GM10266 (cell line): ENCODE results near the gene UBN1.

Source experiments
- DNase-seq: peaks from one replicate; pipeline ENCODE4 v3.0.0; 2012; ENCODE audit errors: extremely low spot score
- CTCF ChIP-seq: IDR thresholded peaks from 2 replicates; pipeline ENCODE4 v1.5.1; 2012; ENCODE audit warnings: mild to moderate bottlenecking, low read depth; ENCODE audit not compliant: control insufficient read depth, insufficient read depth; ENCODE audit errors: missing control alignments

The UBN1 gene

GRCh38 chr16:4910828-4911227, 63.5 kb downstream of the UBN1 start:
- no peak for DNase-seq
- TF ChIP-seq CTCF = no peak

DNA sequence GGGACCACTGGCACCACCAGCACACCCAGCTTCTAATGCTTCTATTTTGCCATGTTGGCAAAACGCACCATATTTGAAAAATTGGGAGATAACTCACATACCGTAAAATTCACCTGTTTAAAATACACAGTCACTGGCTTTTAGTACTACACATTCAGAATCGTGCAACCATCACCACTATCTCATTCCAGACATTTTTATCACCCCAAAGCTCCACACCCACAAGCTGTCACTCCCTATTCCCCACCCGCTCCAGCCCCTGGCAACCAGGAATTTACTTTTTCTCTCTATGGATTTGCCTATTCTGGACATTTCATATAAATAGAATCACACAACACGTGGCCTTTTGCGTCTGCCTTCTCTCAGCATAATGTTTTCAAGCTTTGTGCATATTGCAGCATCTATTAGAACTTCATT, 64.7 kb downstream of the UBN1 start:
- TF ChIP-seq CTCF = no peak
- no peak for DNase-seq

- DNase-seq = no peak
- TF ChIP-seq CTCF = no peak
These were observed 66.0 kb downstream of the UBN1 start for GRCh38 chr16:4913130-4913773.

DNA sequence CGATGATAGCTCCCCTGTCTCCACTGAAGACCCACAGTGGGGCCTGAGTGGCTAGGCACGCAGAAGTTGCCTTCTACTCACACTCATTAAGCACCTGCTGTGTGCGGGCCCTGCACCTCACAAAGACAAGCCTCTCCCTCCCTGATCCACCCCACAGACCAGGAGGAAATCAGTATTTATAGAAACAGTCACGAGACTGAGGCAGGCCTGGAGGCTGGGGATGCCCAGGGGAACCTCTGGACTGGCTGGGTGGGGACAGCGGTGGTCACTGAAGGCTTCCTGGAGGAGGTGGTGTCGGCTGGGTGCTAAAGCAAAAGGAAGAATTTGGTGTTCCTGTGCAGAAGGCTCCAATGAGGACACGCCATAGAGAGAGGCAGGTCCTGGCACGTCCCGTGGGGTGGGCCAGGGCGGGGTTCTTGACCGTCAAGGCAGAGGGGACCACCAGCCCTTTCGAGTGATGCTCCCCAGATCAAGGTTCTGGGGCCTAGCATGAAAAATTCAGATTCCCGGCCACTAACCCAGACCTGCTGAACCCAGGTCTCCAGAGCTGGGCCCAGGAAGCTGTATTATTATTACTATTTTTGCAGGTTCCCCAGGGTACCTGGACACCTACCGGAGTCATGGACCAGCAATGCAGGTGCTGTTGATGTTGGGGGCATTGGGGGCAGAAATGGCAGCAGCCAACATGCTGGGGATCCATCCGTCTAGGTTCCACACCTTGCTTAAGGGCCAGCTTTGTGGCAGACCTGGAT, 66.7 kb downstream of the UBN1 start:
- TF ChIP-seq CTCF = no peak
- DNase-seq = no peak

DNA sequence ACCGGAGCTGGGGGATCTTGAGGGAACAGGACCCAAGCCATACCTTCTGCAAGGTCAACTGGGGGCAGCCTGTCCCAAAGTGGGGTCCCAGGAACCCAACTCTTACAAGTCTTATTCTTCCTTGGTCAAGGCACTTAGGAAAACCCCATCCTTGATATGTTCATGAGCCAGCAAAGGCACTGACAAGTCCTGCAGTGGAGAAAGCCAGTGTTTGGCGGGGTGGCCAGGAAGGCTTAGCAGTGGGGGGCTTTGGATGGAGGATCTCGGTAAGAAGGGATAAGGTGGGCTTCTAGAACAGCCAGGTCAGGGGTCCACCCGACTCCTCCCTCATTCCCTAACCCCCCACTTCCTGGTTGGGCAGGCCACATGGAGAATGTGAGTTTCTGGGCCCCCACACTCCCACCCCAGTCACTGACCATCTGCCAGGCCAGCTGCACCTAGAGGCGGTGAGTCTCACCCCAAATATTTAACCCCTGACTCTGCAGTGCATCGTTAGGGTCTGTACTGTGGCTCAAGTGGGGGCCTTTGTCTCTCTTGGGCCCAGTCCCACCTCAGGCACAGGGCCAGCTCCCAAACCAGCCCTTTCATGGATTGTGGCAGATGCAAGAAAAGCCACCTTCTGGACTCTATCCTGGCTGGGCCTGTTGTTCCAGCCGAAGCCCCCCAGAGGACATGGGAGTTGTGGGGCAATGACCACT, 67.4 kb downstream of the UBN1 start:
- no peak for TF ChIP-seq CTCF
- DNase-seq = no peak

DNA sequence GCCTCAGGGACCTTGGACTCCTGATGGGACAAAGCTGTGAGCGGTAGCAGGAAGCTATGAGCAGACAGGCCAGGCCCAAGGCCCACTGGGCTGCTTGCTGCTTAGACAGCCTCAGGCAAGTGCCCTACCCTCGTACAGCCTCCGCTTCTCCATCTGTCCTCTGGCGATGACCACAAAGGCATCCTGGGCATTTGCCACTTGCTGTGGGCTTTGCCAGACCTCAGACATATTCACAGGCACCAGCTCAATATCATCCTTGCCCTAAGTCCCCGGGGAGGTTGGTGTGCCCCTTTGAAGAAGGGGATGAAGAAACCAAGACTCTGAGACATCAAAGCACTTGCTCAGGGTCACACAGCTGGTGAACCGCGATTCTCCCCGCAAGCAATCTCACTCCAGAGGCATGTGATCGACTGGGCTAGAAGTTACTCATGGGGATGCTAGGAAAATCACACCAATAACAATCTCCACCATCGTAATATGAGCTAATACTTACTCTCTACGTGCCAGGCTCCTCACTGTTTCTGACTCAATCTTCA, 68.0 kb downstream of the UBN1 start:
- TF ChIP-seq CTCF = no peak
- DNase-seq = no peak
